Chondrocyte (in vitro differentiated cells): ENCODE data around the gene FRAT2. TPM values are rescaled to one million over a fixed set of nuclear protein-coding genes. Genes with fewer than 3 reads are reported as not detected.
A peak's percentile ranks its signal among the peaks of the same experiment; 100 is the strongest.

Source experiments
- DNase-seq: peaks from one replicate; pipeline ENCODE4 v3.0.0; 2021; ENCODE audit warnings: mixed read lengths, low spot score
- H3K27ac Mint-ChIP-seq: one replicate; pipeline ENCODE4 v1.8.0; 2021; ENCODE audit warnings: mild to moderate bottlenecking, moderate library complexity, mixed read lengths; ENCODE audit not compliant: unreplicated experiment
- H3K27me3 Mint-ChIP-seq: 2 replicates; pipeline ENCODE4 v1.8.0; 2021; ENCODE audit warnings: low read depth, mixed read lengths
- H3K36me3 Mint-ChIP-seq: 2 replicates; pipeline ENCODE4 v1.8.0; 2021; ENCODE audit warnings: low read depth, mixed read lengths
- H3K4me1 Mint-ChIP-seq: 2 replicates; pipeline ENCODE4 v1.8.0; 2021; ENCODE audit warnings: low read depth, mild to moderate bottlenecking, mixed read lengths
- H3K4me3 Mint-ChIP-seq: one replicate; pipeline ENCODE4 v1.8.0; 2021; ENCODE audit warnings: mild to moderate bottlenecking, moderate library complexity, mixed read lengths; ENCODE audit not compliant: unreplicated experiment
- H3K9me3 Mint-ChIP-seq: 2 replicates; pipeline ENCODE4 v1.8.0; 2021; ENCODE audit warnings: low read depth, mixed read lengths
- CTCF ChIP-seq: fragments of 200-600 bp; sonication (generic); IDR thresholded peaks from 2 replicates; pipeline ENCODE4 v1.5.0; 2021; ENCODE audit warnings: antibody characterized with exemption, mild to moderate bottlenecking, moderate library complexity
- total RNA-seq: library from RNA; stranded (reverse); gene quantifications from 3 replicates; pipeline ENCODE4 v1.2.1, GENCODE V29; 2021

Gene FRAT2
- total RNA-seq, 1 donor from 2014 or later, result 4.2 TPM

GRCh38 chr10:97336446-97336845 is 1.9 kb upstream of the FRAT2 start:
- no peak overlapping the region for H3K27ac Mint-ChIP-seq
- H3K4me3 Mint-ChIP-seq, result no peak overlapping the region
- peaks cover 21% of the 10 kb centered on the region for H3K27me3 Mint-ChIP-seq
- peaks cover 34% of the 10 kb centered on the region for H3K4me1 Mint-ChIP-seq
- H3K9me3 Mint-ChIP-seq, result no peaks in the 10 kb centered on the region
- TF ChIP-seq CTCF, result no peak
- no peak for DNase-seq
- H3K36me3 Mint-ChIP-seq, result no peaks in the 10 kb centered on the region

GRCh38 chr10:97336006-97336405 is 1.5 kb upstream of the FRAT2 start:
- no peak for TF ChIP-seq CTCF
- H3K27ac Mint-ChIP-seq, result no peak overlapping the region
- no peaks in the 10 kb centered on the region for H3K9me3 Mint-ChIP-seq
- peaks cover 38% of the 10 kb centered on the region for H3K4me1 Mint-ChIP-seq
- H3K4me3 Mint-ChIP-seq, result no peak overlapping the region
- no peak for DNase-seq
- peaks cover 21% of the 10 kb centered on the region for H3K27me3 Mint-ChIP-seq
- H3K36me3 Mint-ChIP-seq, result no peaks in the 10 kb centered on the region

GRCh38 chr10:97335188-97335619 is 675 bp upstream of the FRAT2 start:
- Mint-ChIP-seq H3K36me3 (no peaks in the 10 kb centered on the region), H3K4me3 (peak overlapping the region; percentile 73), H3K9me3 (no peaks in the 10 kb centered on the region), H3K4me1 (peaks cover 38% of the 10 kb centered on the region), H3K27me3 (peaks cover 21% of the 10 kb centered on the region), H3K27ac (no peak overlapping the region)
- TF ChIP-seq CTCF, result no peak
- no peak for DNase-seq

- no peak for DNase-seq
- Mint-ChIP-seq H3K27ac (peak overlapping the region; percentile 86), H3K4me3 (peak overlapping the region; percentile 77), H3K27me3 (peaks cover 21% of the 10 kb centered on the region), H3K9me3 (no peaks in the 10 kb centered on the region), H3K4me1 (peaks cover 38% of the 10 kb centered on the region), H3K36me3 (peaks cover under 1% of the 10 kb centered on the region)
- no peak for TF ChIP-seq CTCF
Observed at GRCh38 chr10:97333601-97334369, 744 bp downstream of the FRAT2 start.

GRCh38 chr10:97333351-97333600 is 1.3 kb downstream of the FRAT2 start:
- no peak for DNase-seq
- Mint-ChIP-seq H3K4me3 (peak overlapping the region; percentile 77), H3K9me3 (no peaks in the 10 kb centered on the region), H3K27me3 (peaks cover 19% of the 10 kb centered on the region), H3K4me1 (peaks cover 38% of the 10 kb centered on the region), H3K36me3 (peaks cover 2% of the 10 kb centered on the region), H3K27ac (peak overlapping the region; percentile 86)
- peak; percentile 26 for TF ChIP-seq CTCF
